Limb (tissue), 2 donors: ENCODE data around the gene PAFAH1B1.
"Not testable (repeated sequence)": the region's sequence is repeated elsewhere in the genome, so short reads cannot be mapped to it uniquely, and the experiment has no call there.

Experiments
- DNase-seq, 2 donors: peaks; one replicate each; pipeline ENCODE4 v3.0.0-alpha.2; 2016; ENCODE audit errors: extremely low spot score in 2 of 2

The PAFAH1B1 gene

GRCh38 chr17:2635675-2636074 lies 42.2 kb downstream of the PAFAH1B1 start:
- no peak for DNase-seq

- no peak for DNase-seq
These were observed 42.9 kb downstream of the PAFAH1B1 start for GRCh38 chr17:2636169-2636930.

- no peak for DNase-seq
These were observed 44.0 kb downstream of the PAFAH1B1 start for GRCh38 chr17:2637422-2637821.

- DNase-seq: no peak
These were observed 51.5 kb downstream of the PAFAH1B1 start for GRCh38 chr17:2644971-2645370.

GRCh38 chr17:2647957-2648356 lies 54.5 kb downstream of the PAFAH1B1 start:
- no peak for DNase-seq

- DNase-seq: no peak
These were observed 55.7 kb downstream of the PAFAH1B1 start for GRCh38 chr17:2649191-2649590.

GRCh38 chr17:2652911-2653310 lies 59.5 kb downstream of the PAFAH1B1 start:
- DNase-seq: not testable (repeated sequence)

GRCh38 chr17:2655546-2655945 lies 62.1 kb downstream of the PAFAH1B1 start:
- no peak for DNase-seq

- DNase-seq: no peak
These were observed 62.8 kb downstream of the PAFAH1B1 start for GRCh38 chr17:2656283-2656682.

- DNase-seq: not testable (repeated sequence)
These were observed 65.9 kb downstream of the PAFAH1B1 start for GRCh38 chr17:2659337-2659736.

- not testable (repeated sequence) for DNase-seq
These were observed 67.0 kb downstream of the PAFAH1B1 start for GRCh38 chr17:2660410-2660809.

GRCh38 chr17:2672026-2672425 lies 78.6 kb downstream of the PAFAH1B1 start:
- DNase-seq: no peak

- not testable (repeated sequence) for DNase-seq
These were observed 85.8 kb downstream of the PAFAH1B1 start for GRCh38 chr17:2679247-2679646.

GRCh38 chr17:2680961-2681360 lies 87.5 kb downstream of the PAFAH1B1 start:
- DNase-seq: no peak

- no peak for DNase-seq
These were observed 88.2 kb downstream of the PAFAH1B1 start for GRCh38 chr17:2681650-2682049.

- no peak for DNase-seq
These were observed 88.9 kb downstream of the PAFAH1B1 start for GRCh38 chr17:2682176-2682938.

GRCh38 chr17:2683912-2684311 lies 90.5 kb downstream of the PAFAH1B1 start:
- DNase-seq: no peak

GRCh38 chr17:2684549-2684948 lies 91.1 kb downstream of the PAFAH1B1 start:
- no peak for DNase-seq

- no peak for DNase-seq
These were observed 92.2 kb downstream of the PAFAH1B1 start for GRCh38 chr17:2685696-2686095.

- no peak for DNase-seq
These were observed 93.6 kb downstream of the PAFAH1B1 start for GRCh38 chr17:2687074-2687418.

- DNase-seq: peak in 1 of 2 donors; percentile 36
These were observed 95.2 kb downstream of the PAFAH1B1 start for GRCh38 chr17:2688351-2689342.
